H4 (cell line): ENCODE data around the gene GNAS. TPM values are rescaled to one million over a fixed set of nuclear protein-coding genes. Genes with fewer than 3 reads are reported as not detected.
A peak's percentile ranks its signal among the peaks of the same experiment; 100 is the strongest.

Experiments used
- DNase-seq: peaks from one replicate; pipeline ENCODE4 v3.0.0-alpha.2; 2015; ENCODE audit warnings: low spot score
- total RNA-seq: library from RNA; depleted of rRNA; stranded (reverse); fragments of >200 nt; shearing (Covaris generic); gene quantifications from 2 replicates; pipeline ENCODE4 v1.2.3, GENCODE V29; 2014

The GNAS gene
- total RNA-seq, 1 experiment from 2014 or later: 1,032 TPM

GRCh38 chr20:58853976-58854637, 1.6 kb downstream of the GNAS start:
- no peak for DNase-seq

GRCh38 chr20:58854638-58855471, 2.3 kb downstream of the GNAS start:
- no peak for DNase-seq

DNA sequence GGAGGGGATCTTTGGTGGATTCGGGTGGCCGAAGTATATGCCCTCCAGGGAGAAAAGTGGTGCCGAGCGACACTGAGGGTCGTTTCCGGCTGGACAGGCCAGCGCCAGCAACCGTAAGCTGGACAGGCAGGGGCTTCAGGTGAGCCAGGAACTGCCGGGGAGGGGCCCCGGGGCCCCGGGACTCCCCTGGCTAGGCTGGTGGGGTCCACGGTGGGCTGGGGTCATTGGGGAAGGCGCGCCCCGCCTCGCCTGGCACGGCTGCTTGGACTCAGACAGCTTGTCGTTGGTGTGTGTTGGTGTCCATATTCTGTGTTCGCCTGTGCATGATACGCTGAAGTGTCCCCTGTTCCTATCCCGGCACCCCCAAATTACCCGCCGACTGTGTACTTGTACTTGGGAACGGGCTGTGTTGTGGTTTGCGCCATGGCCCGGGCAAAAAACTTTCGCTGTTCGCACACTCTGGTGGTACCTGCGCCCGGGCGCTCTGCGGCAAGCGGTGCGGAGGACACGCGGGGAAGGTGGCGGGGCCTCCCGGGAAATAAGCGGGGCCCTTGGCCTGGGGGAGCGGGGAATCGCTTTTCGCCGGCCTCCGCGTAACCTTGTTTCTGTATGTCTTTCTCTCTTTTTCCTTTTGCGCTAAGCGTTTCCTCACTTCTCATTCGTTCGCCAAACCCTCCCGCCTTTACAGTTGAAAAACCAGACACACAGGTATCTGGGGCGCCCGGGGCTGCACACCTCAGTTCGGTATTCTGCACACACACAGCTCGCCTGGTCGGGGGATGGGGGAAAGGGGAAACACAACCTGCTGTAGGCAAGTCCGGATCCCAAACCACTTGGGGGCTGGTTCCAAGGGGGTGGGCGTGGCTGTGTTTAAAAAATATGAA, 3.2 kb downstream of the GNAS start:
- DNase-seq: no peak

DNA sequence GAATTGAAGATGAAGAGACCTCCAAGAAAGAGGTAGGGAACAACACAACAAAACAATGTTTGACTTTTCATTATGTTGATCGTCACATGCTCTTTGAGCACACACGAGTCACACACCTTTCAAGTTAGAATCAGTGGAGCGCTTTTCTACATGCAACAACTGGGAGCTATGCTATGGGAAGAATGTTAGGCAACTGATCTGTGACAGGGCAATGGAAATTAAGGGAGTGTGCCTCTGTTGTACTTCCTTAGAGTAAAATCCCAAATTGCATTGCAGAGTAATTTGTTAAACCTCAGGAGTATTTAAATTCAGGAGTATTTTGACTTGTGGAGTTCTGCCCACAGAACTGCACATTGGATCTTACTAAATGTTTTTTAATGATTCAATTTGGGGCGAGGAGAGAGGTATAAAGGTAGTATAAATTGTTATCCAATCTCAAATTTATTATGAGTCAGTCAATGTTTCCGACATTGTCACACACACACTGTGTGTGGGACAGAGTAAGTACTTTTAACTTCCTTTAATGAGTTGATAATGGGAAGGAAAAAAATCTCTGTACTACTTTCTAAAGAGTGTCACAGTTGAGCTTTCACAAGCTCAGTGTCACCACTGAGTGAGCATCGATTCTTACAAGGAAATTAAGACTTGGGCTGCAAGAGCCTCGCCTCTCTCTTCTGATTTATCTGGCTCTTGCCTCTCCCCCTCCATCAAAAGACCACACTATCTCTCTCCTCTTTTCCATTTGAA, 10.7 kb downstream of the GNAS start:
- no peak for DNase-seq

GRCh38 chr20:58864346-58864745, 11.8 kb downstream of the GNAS start:
- DNase-seq: no peak

- no peak for DNase-seq
Measured at GRCh38 chr20:58865843-58866242, 13.3 kb downstream of the GNAS start.

- DNase-seq: no peak
Measured at GRCh38 chr20:58867211-58867610, 14.7 kb downstream of the GNAS start.

DNA sequence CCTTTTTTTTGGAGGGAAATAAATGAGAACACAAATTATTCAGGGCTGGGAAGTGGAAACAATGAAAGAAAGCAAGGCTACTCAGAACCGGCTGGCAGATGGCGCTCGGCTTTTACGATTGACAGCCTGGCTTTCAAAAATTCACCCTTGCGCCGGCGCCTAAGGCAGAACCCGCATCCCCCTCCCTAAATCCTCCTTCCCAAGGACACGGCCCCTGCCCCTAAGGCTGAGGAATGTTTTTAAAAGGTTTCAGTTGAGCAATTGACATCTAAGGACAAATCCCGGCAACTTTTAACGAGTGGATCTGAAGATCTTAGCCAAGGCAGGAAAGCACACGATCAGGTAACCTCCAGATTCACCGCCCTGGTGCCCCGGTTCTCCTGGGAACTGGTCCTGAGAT, 16.3 kb downstream of the GNAS start:
- no peak for DNase-seq

- DNase-seq: no peak
Measured at GRCh38 chr20:58869662-58870227, 17.2 kb downstream of the GNAS start.

DNA sequence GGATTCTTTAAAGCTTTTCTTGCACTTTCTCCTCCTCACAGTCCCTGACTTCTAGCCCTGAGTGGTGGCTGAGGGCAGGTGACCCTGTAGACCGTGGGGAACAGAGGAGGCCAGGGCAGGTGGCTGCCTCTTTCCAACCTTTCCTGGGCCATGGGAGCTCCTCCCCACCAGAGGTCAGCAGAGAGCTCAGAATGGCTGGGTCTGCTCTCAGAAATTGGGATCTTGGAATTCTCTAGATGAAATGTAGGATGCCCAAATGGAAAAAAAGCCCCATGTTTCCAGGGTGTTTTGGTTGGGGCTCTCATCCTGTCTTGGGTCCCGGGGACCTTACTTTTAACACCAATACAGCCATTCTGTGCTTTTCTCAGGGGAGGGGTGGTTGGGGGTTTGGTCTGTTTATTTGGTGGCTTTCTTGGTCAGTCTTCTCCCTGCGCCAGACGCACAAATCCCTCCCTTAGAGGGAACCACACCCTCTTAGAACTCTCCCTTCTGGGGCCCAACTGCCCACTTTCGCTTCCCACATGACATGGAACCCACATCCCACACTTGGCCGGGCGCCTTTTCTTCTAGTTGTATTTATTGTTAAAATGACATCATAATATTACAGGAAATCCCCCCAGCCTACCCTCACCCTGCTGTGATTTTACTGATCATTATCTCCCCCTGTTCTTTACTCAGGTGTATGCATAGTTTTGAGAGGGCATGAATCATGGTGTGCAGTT, 17.9 kb downstream of the GNAS start:
- peak; percentile 53 for DNase-seq

DNA sequence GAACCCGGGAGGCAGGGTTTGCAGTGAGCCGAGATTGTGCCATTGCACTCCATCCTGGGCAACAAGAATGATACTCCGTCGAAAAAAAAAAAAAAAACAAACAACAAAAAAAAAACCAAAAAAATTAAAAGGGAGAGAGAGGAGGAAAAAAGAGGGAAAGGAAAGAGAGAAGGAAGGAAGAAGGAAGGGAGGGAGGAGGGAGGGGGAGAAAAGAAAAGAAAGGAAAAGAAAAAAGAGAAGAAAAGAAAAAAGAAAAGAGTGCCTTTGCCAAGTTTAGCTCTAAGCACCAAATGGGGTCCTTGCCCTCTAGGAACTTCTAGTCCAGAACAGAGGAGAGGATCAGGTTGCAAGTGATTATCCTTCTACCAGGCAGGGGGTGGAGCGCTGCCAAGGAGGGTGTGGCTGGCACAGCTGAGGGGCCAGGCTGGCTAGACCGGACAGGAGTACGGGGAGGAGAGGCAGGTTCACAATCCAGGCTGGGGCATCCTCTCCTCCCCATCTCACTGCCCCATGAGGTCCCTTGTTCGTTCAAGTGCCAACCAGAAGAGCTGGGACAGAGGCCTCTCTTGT, 19.1 kb downstream of the GNAS start:
- DNase-seq: no peak

DNA sequence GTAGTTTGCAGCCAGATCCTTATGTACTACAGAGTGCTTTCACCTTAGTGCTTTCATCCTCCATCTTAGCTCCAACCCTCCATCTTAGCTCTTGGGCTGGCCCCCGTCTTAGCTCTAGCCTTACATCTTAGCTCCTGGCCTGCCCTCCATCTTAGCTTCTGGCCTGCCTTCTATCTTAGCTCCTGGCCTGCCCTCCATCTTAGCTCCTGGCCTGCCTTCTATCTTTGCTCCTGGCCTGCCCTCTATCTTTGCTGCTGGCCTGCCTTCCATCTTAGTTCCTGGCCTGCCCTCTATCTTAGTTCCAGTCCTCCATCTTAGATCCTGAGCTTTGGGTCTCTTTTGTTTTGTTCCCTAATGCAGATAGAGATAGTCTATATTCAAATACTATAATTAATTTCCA, 22.0 kb downstream of the GNAS start:
- no peak for DNase-seq

DNA sequence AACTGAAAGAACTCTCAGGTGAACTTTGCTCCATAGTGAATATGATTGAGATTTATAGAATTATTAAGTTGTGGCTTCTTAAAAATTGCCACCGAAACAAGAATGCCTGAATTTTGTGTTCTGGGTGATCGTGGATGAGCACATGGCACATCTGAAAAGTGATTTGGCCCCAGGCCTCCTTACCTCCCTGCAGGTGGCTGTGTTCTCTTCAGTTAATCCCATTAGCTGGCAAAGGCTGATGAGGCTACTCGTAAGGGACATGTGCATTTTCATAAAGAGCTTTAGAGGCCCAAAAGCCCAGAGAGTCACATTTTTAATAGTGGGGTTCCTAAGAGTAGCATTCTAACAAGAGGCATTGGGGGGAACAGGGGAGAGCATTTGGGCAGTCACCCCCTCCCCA, 22.6 kb downstream of the GNAS start:
- DNase-seq: no peak

- peak; percentile 57 for DNase-seq
Measured at GRCh38 chr20:58875541-58876134, 23.1 kb downstream of the GNAS start.

DNA sequence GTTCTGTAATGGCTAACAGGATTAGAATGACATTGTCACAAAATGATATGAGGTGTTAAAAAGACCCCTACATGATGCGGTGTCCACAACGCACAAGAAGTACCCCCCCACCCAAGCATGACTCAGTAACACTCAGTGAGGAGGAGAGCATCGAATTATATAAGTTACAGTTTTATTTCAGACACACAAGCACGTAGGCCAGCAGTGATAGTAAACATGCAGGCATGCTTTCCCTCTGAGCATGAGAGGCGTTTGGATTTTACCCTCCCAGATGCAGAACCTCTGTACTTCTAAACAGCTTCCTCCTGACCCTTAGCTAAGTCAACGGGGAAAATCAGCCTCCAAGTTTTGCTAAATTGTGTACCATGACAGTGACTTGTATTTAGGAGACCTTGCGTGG, 23.9 kb downstream of the GNAS start:
- no peak for DNase-seq

DNA sequence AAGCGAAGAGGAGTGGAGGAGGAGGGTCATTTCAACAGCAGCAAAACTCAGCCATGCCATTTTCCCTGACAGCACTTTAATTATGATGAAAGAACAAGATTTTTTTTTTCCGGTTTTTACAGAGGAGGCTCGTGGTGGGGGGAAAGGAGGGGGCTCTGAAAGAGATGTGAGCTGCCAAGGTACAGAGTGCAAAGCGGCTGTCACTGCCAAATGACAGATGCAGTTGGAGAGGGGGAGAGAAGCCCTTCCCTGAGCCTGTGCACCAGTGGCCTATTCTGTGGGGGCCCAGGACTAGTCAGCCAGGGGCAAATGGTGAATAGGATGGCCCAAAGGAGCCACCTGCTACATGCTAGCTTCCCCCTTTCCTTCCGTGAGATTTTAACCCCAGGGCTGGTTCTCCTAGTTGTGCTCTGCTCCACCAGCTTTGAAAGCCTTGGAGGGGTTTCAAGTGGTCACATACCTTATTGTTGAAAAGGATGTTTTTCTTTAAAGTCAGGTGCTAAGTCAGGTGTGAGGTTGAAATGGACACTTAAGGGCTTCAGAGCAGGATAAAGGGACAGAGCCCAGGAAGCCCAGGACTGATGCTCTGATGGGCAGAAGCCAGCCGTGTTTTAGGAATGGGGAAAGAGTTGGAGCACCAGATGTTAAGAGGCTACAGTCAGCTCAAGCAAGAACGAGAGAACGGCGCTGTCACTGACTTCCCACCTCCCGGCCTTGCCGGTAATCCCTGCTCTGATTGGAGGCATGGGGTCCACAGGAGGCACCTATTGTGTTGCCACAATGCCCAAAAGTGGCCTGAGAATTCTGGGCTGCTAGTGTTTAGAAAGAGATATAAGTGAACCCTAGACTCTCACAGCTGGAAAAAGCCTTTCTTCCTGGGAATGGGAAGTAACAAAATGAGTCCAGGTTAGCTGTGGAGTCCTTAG, 24.8 kb downstream of the GNAS start:
- DNase-seq: no peak

DNA sequence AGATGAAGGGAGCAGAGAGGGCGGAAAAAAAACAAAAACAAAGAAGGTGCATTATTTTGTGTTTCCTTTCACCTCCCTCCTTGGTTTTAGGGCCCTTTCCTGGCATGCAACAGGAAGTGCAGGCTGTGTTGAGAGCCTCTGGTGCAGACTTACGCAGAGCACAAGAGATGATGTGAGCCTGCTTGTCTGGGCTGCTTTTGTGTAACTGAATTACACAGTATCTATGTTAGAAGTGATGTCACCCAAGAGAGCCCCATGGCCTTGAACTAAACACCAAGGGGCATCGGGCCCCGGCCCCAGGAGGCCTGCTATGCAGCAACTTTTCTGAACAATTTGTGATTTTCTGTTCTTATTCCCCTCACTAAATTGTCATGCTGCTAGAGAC, 25.5 kb downstream of the GNAS start:
- DNase-seq: no peak

- DNase-seq: no peak
Measured at GRCh38 chr20:58878399-58878798, 25.9 kb downstream of the GNAS start.

GRCh38 chr20:58880441-58880840, 27.9 kb downstream of the GNAS start:
- no peak for DNase-seq
